GM12875 (cell line): Measurements from ENCODE around the gene PARP11.

Experiments used
- H3K4me3 ChIP-seq: one replicate; pipeline ENCODE4 v1.5.1; 2011; ENCODE audit warnings: low read depth, low read length, control low read depth
- TF ChIP-seq, protein P1 (sequence below): IDR thresholded peaks from 2 replicates; pipeline ENCODE4 v1.5.1; 2011; ENCODE audit warnings: low read depth, mild to moderate bottlenecking, control low read depth, inconsistent platforms, low read length, moderate library complexity, borderline replicate concordance; ENCODE audit not compliant: insufficient read depth

The PARP11 gene

DNA sequence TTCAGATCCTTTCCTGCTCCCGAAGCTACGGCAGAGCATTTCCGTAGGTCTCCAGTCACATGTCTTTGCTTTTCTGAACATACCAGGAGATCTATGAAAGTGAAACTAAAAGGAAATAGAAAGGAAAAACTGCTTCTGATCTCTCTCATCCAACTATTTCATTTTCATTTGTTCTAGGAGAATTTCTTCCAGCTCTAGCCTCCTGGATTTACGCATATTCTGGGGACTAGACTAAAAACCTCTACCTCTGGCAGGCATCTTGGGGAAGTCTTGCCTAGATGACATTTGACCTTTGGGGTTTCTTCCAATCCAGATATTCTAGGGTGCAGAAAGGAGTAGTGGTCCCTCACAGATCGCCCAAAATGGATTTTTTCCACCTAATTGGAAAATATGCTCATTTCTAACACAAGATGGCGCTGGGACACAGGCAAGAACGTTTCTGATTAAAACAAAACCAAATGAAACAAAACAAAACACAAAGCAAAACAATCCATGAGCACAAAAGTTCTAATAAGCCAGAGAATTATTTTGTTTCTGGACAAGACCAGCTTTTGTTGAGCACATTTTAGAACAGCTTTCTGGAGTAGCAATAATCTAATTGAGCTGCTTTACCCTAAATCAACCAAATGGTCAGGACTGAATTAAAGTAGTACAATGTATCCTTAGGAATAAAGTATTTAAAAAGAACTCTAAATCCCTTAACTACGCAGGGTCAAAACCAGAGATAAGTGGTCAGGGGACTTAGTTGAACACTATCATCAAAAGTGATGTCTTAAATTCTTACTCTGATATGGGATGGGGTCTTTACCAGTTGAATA, 12.3 kb upstream of the PARP11 start:
- TF ChIP-seq, protein P1, sequence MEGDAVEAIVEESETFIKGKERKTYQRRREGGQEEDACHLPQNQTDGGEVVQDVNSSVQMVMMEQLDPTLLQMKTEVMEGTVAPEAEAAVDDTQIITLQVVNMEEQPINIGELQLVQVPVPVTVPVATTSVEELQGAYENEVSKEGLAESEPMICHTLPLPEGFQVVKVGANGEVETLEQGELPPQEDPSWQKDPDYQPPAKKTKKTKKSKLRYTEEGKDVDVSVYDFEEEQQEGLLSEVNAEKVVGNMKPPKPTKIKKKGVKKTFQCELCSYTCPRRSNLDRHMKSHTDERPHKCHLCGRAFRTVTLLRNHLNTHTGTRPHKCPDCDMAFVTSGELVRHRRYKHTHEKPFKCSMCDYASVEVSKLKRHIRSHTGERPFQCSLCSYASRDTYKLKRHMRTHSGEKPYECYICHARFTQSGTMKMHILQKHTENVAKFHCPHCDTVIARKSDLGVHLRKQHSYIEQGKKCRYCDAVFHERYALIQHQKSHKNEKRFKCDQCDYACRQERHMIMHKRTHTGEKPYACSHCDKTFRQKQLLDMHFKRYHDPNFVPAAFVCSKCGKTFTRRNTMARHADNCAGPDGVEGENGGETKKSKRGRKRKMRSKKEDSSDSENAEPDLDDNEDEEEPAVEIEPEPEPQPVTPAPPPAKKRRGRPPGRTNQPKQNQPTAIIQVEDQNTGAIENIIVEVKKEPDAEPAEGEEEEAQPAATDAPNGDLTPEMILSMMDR: peak; percentile 42; the same call in 1 of the 2 replicates
- no peak overlapping the region for H3K4me3 ChIP-seq

DNA sequence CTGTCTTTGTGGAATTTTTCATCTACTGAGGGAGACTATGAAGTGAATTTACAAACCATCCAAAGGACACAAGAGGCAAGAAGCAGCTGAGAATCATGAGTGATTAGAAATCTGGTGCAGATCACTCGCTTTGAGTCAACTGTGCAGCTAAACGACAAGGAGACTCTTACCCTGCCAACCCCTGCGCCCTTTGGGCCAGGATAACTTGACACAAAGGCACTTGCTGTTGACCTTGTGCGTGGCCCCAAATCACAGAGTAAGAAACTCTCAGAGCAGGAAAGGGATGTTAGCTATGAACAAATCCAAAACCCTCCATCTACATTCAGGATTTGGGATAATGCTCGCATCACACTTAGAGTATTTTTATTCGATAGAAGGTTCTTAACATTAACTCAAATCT, 11.5 kb upstream of the PARP11 start:
- H3K4me3 ChIP-seq: no peak overlapping the region
- TF ChIP-seq, protein P1: no peak

- H3K4me3 ChIP-seq: no peak overlapping the region
- TF ChIP-seq, protein P1: peak; percentile 13; the same call in 1 of the 2 replicates
Observed at GRCh38 chr12:3882896-3883564, 9.8 kb upstream of the PARP11 start.

GRCh38 chr12:3882406-3882805, 9.2 kb upstream of the PARP11 start:
- H3K4me3 ChIP-seq: no peak overlapping the region

GRCh38 chr12:3881281-3881950, 8.2 kb upstream of the PARP11 start:
- H3K4me3 ChIP-seq: no peak overlapping the region
- TF ChIP-seq, protein P1: no peak

More at GRCh38 chr12:3882406-3882805, 9.2 kb upstream of the PARP11 start:
- TF ChIP-seq, protein P1: no peak

- no peak overlapping the region for H3K4me3 ChIP-seq
- TF ChIP-seq, protein P1: no peak
Observed at GRCh38 chr12:3879846-3880245, 6.6 kb upstream of the PARP11 start.
